ENCODE results near the gene PLCD3. TPM values are rescaled to one million over a fixed set of nuclear protein-coding genes. Genes with fewer than 3 reads are reported as not detected.

The PLCD3 gene
- polyA plus RNA-seq, 1 donor (not counting 4 experiments of a cell fraction or from before 2014, with no cell fraction given): 53.3 TPM

GRCh38 chr17:45077643-45078042 lies 54.7 kb downstream of the PLCD3 start:
- Histone ChIP-seq H3K27me3 (ENCODE audit: control insufficient read depth, extremely low read depth, insufficient read depth, low read length) (no peaks in the 10 kb centered on the region), H3K4me2 (ENCODE audit: control insufficient read depth, extremely low read depth, insufficient read depth, low read depth, low read length) (no peak overlapping the region), H3K36me3 (ENCODE audit: control insufficient read depth in 2 of 2, extremely low read depth in 1 of 2, insufficient read depth in 2 of 2, low read length in 2 of 2) (peaks cover 14 to 15% of the 10 kb centered on the region in 2 experiments), H4K20me1 (ENCODE audit: control insufficient read depth, extremely low read depth, insufficient read depth, low read length) (peaks cover 7% of the 10 kb centered on the region), H3K27ac (ENCODE audit: control insufficient read depth, insufficient read depth, low read length) (no peak overlapping the region), H3K79me2 (ENCODE audit: control insufficient read depth, insufficient read depth, low read length) (peaks cover 68% of the 10 kb centered on the region), H2AFZ (ENCODE audit: control insufficient read depth, low read length) (no peak overlapping the region), H3K9me1 (ENCODE audit: control insufficient read depth, extremely low read depth, insufficient read depth, low read length) (peaks cover 6% of the 10 kb centered on the region), H3K4me3 (ENCODE audit: control insufficient read depth in 2 of 3, extremely low read depth in 1 of 3, insufficient read depth in 2 of 3, low read depth in 1 of 3, low read length in 3 of 3) (no peak overlapping the region), H3K4me1 (ENCODE audit: control insufficient read depth, extremely low read depth, insufficient read depth, low read length) (peaks cover 16% of the 10 kb centered on the region), H3K9me3 (ENCODE audit: control insufficient read depth, low read depth, low read length) (no peaks in the 10 kb centered on the region), H3K9ac (ENCODE audit: control insufficient read depth, extremely low read depth, insufficient read depth, low read length) (no peak overlapping the region)
- dilution Hi-C loops (cut with MboI; ENCODE audit: extremely low pct_ligation_motif_present, low sequenced_read_pairs): no loop called here
- FAIRE-seq: no peak
- DNase-seq (ENCODE audit: low read depth, low spot score): no peak
- no peak for TF ChIP-seq CTCF (optimal IDR thresholded peaks at IDR 0.05 in 1 of 3, IDR thresholded peaks at IDR 0.05 in 1 of 3, conservative IDR thresholded peaks at IDR 0.05 in 1 of 3; ENCODE audit: extremely low read depth in 1 of 3, insufficient read depth in 2 of 3, low read length in 3 of 3)
- no peak for TF ChIP-seq EZH2 (IDR thresholded peaks at IDR 0.05; ENCODE audit: low read length)

DNA sequence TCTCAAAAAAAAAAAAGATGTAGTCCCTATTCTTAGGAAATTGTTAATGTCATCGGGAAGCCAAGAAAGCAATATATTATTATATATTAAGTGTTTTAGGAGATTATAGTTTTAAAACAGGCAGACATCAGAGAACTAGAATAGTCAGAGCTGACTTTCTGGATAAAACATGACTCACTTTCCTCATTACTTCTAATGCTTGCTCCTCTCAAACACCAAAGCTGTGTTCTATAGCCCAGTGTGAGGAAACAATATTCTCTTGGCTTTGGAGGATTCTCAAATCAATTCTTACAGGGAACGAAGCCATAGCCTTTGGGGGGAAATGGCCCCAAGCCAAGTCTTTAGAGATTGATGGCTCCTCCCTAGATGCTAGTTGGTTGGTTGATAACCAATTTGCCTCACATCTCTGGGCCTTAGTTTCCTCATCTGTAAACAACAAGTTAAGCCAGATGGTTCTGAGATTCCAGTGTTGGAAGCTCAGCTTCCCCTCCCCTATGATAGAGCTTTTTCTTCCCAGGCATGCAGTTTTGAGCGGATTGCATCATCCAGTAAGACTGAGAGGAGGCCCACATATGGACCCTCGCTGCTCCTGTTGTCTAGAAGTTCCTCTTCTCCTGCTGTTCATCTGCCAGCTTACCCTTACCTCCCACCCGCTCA lies 58.8 kb downstream of the PLCD3 start:
- Histone ChIP-seq H3K9me3 (ENCODE audit: control insufficient read depth, low read depth, low read length) (no peaks in the 10 kb centered on the region), H3K9ac (ENCODE audit: control insufficient read depth, extremely low read depth, insufficient read depth, low read length) (no peak overlapping the region), H4K20me1 (ENCODE audit: control insufficient read depth, extremely low read depth, insufficient read depth, low read length) (peaks cover 7% of the 10 kb centered on the region), H3K36me3 (ENCODE audit: control insufficient read depth in 2 of 2, extremely low read depth in 1 of 2, insufficient read depth in 2 of 2, low read length in 2 of 2) (peaks cover 4 to 9% of the 10 kb centered on the region in 2 experiments), H3K4me3 (ENCODE audit: control insufficient read depth in 2 of 3, extremely low read depth in 1 of 3, insufficient read depth in 2 of 3, low read depth in 1 of 3, low read length in 3 of 3) (no peak overlapping the region), H3K79me2 (ENCODE audit: control insufficient read depth, insufficient read depth, low read length) (peaks cover 80% of the 10 kb centered on the region), H3K27me3 (ENCODE audit: control insufficient read depth, extremely low read depth, insufficient read depth, low read length) (no peaks in the 10 kb centered on the region), H3K4me2 (ENCODE audit: control insufficient read depth, extremely low read depth, insufficient read depth, low read depth, low read length) (no peak overlapping the region), H3K9me1 (ENCODE audit: control insufficient read depth, extremely low read depth, insufficient read depth, low read length) (peaks cover 6% of the 10 kb centered on the region), H3K27ac (ENCODE audit: control insufficient read depth, insufficient read depth, low read length) (peak overlapping the region; percentile 38), H2AFZ (ENCODE audit: control insufficient read depth, low read length) (no peak overlapping the region), H3K4me1 (ENCODE audit: control insufficient read depth, extremely low read depth, insufficient read depth, low read length) (peaks cover 23% of the 10 kb centered on the region)
- TF ChIP-seq CTCF (optimal IDR thresholded peaks at IDR 0.05 in 1 of 3, IDR thresholded peaks at IDR 0.05 in 1 of 3, conservative IDR thresholded peaks at IDR 0.05 in 1 of 3; ENCODE audit: extremely low read depth in 1 of 3, insufficient read depth in 2 of 3, low read length in 3 of 3) (no peak), EZH2 (IDR thresholded peaks at IDR 0.05; ENCODE audit: low read length) (no peak)
- FAIRE-seq (no peak), DNase-seq (ENCODE audit: low read depth, low spot score) (no peak)
- dilution Hi-C loops (cut with MboI; ENCODE audit: extremely low pct_ligation_motif_present, low sequenced_read_pairs): no loop called here
